ENCODE measurements around the gene AP4S1.
"Not testable (repeated sequence)": the region's sequence is repeated elsewhere in the genome, so short reads cannot be mapped to it uniquely, and the experiment has no call there.

AP4S1 gene

DNA sequence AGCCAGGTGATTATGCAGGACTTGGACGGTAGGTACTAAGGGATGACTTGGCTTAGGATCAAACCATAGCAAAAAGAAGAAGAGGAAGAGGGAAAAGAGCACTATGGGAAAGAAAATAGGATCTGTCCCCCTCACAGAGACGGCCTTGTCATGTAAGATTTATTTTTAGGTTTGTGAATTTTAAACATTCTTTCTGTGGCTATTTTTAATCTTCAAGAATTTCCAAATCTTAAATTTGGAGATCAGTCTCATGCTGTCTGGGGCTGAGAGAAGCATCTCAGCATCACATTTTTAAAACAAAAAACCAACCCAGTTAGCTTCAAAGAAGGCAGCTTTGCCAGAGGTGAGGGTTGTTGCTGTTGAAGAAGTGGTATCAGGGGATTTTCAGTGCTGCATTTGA, 53.3 kb downstream of the AP4S1 start:
- Mint-ChIP-seq H3K4me1 (ENCODE audit: low read depth) (no peaks in the 10 kb centered on the region), H3K4me3 (no peak overlapping the region), H3K36me3 (ENCODE audit: low read depth) (peaks cover 30% of the 10 kb centered on the region), H3K9me3 (peaks cover 4% of the 10 kb centered on the region), H3K27ac (no peak overlapping the region), H3K27me3 (no peaks in the 10 kb centered on the region)

- Mint-ChIP-seq H3K4me3 (no peak overlapping the region), H3K27me3 (no peaks in the 10 kb centered on the region), H3K4me1 (ENCODE audit: low read depth) (no peaks in the 10 kb centered on the region), H3K36me3 (ENCODE audit: low read depth) (peaks cover 28% of the 10 kb centered on the region), H3K9me3 (peaks cover 3% of the 10 kb centered on the region), H3K27ac (no peak overlapping the region)
Observed at GRCh38 chr14:31080056-31080455, 54.6 kb downstream of the AP4S1 start.

DNA sequence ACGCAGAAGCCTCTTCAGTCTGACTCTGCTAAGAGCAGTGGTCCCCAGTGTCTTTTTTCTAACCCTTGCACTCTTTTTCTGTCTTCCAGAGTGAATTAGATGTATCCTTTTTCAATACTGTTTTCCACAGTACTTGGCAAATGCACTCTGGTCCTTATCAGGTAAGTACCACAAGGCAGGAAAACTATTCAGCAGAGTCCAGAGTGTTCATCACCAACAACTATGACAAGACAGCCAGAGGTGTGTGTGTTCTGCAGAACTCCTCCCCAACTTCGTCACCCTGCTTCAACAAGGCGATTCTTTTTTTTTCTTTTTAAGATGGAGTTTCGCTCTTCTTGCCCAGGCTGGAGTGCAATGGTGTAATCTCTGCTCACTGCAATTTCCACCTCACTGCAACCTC, 55.0 kb downstream of the AP4S1 start:
- Mint-ChIP-seq H3K9me3 (no peaks in the 10 kb centered on the region), H3K27ac (no peak overlapping the region), H3K4me3 (no peak overlapping the region)

DNA sequence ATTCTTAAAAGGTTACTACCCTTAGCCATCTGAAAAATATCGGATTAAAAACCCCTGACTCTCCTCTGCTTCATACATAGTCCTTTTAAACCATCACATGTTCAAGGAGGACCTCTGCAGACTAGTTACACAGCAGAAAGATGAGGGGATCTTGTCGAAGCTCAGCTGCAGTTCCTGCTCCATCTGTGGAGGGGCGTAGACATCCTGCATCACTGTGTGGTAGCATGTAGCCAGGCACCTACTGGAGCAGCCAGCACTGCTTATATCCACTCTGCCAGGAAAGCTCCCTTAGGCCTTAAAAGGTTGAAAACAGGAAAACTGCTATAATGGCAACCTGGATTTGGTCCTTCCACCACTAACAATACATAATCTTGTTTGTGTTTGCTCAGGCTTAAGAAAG, 58.3 kb downstream of the AP4S1 start:
- H3K9me3 Mint-ChIP-seq: no peaks in the 10 kb centered on the region
- no peaks in the 10 kb centered on the region for H3K4me1 Mint-ChIP-seq (ENCODE audit: low read depth)

More for the DNA sequence above, 55.0 kb downstream of the AP4S1 start:
- Mint-ChIP-seq H3K36me3 (ENCODE audit: low read depth) (peaks cover 24% of the 10 kb centered on the region), H3K27me3 (no peaks in the 10 kb centered on the region), H3K4me1 (ENCODE audit: low read depth) (no peaks in the 10 kb centered on the region)

GRCh38 chr14:31084385-31084784, 58.9 kb downstream of the AP4S1 start:
- H3K27ac Mint-ChIP-seq: no peak overlapping the region
- no peaks in the 10 kb centered on the region for H3K27me3 Mint-ChIP-seq
- no peaks in the 10 kb centered on the region for H3K9me3 Mint-ChIP-seq
- H3K4me3 Mint-ChIP-seq: no peak overlapping the region
- no peaks in the 10 kb centered on the region for H3K4me1 Mint-ChIP-seq (ENCODE audit: low read depth)
- H3K36me3 Mint-ChIP-seq (ENCODE audit: low read depth): peaks cover 4% of the 10 kb centered on the region

More for the DNA sequence above, 58.3 kb downstream of the AP4S1 start:
- Mint-ChIP-seq H3K4me3 (no peak overlapping the region), H3K27me3 (no peaks in the 10 kb centered on the region), H3K36me3 (ENCODE audit: low read depth) (peaks cover 10% of the 10 kb centered on the region), H3K27ac (no peak overlapping the region)

DNA sequence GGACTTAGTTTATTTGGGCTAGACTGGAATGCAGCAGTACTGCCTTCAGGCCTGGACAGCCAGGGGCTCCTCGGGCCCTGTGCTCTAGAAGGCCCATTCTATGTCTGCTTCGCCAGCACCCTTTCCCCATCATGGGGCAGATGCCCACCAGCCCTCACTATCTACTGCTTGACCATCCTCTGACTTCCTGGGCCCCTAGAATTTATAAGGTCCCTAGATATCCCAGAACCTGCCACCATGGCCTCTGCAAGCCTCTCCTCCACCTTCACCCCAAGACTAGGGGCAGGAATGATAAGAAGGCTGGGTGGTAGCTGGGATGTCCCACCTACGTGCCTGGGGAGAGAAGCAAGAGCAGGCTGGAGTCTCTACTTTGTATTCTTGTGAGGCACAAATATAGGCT, 59.6 kb downstream of the AP4S1 start:
- H3K27me3 Mint-ChIP-seq: no peaks in the 10 kb centered on the region
- H3K4me1 Mint-ChIP-seq (ENCODE audit: low read depth): no peaks in the 10 kb centered on the region
- no peak overlapping the region for H3K4me3 Mint-ChIP-seq
- no peaks in the 10 kb centered on the region for H3K9me3 Mint-ChIP-seq
- H3K36me3 Mint-ChIP-seq (ENCODE audit: low read depth): peaks cover 4% of the 10 kb centered on the region
- H3K27ac Mint-ChIP-seq: no peak overlapping the region

DNA sequence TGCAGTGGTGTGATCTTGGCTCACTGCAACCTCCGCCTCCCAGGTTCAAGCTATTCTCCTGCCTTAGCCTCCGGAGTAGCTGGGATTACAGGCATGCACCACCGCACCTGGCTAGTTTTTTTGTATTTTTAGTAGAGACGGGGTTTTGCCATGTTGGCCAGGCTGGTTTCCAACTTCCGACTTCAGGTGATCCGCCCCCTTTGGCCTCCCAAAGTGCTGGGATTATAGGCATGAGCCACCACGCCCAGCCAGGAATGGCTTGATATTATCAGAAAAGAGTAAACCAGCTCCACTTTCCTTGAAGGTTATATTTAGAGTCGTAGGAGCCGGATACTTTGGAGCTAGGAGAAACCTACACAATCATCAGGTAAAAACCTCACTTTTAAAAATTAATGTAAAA, 61.0 kb downstream of the AP4S1 start:
- not testable (repeated sequence) for H3K36me3 Mint-ChIP-seq (ENCODE audit: low read depth); H3K9me3 Mint-ChIP-seq; H3K4me3 Mint-ChIP-seq; H3K27ac Mint-ChIP-seq; H3K27me3 Mint-ChIP-seq; H3K4me1 Mint-ChIP-seq (ENCODE audit: low read depth)

DNA sequence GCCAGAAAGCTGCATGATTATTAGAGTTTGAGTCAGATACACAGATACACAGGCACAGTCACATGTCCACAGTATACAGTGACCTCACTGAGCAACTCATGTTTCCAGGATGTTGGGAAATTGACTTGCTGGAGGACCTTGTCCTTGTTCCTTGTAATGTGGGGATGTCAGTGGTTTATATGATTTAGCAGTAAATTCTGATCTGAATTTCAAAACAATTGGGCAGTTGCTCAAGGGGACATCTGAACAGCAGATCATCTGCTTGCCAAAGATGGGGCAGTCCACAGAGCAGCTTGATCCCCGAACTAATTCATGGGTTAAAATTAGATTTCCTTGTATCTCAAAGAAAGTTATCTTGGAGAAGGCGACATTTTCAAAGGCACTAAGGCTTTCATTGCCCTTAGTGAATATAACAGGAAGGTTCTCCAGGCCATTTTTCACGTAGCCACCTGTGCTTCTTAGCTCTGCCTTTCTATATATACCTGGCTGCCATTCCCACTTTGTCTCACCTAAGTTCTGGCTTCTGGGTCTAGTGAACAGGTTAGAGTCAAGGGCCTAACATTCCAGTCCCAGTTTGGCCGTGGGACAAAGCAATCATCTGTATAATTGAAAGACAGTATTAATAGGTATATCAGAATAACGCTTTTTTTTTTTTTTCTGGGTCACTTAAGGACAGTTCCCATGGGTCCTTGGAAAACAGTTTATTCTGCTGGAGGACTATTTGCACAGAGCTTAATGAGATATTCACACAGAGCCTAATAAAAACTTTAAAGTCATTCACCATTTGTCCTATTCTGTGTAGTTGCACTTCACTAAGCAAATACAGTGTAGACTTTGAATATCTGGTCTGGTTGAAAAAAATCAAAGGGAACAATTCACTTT, 65.7 kb downstream of the AP4S1 start:
- Mint-ChIP-seq H3K9me3 (no peaks in the 10 kb centered on the region), H3K36me3 (ENCODE audit: low read depth) (no peaks in the 10 kb centered on the region), H3K27ac (no peak overlapping the region), H3K4me1 (ENCODE audit: low read depth) (no peaks in the 10 kb centered on the region), H3K27me3 (no peaks in the 10 kb centered on the region), H3K4me3 (no peak overlapping the region)

- Mint-ChIP-seq H3K4me1 (ENCODE audit: low read depth) (no peaks in the 10 kb centered on the region), H3K27ac (no peak overlapping the region)
Observed at GRCh38 chr14:31092160-31092708, 66.8 kb downstream of the AP4S1 start.

GRCh38 chr14:31093884-31094839, 68.7 kb downstream of the AP4S1 start:
- not testable (repeated sequence) for H3K4me1 Mint-ChIP-seq (ENCODE audit: low read depth); H3K27ac Mint-ChIP-seq; H3K4me3 Mint-ChIP-seq; H3K9me3 Mint-ChIP-seq; H3K27me3 Mint-ChIP-seq
- peaks cover 12% of the 10 kb centered on the region for H3K36me3 Mint-ChIP-seq (ENCODE audit: low read depth)

More at GRCh38 chr14:31092160-31092708, 66.8 kb downstream of the AP4S1 start:
- no peaks in the 10 kb centered on the region for H3K9me3 Mint-ChIP-seq
- H3K4me3 Mint-ChIP-seq: no peak overlapping the region
- H3K27me3 Mint-ChIP-seq: no peaks in the 10 kb centered on the region
- H3K36me3 Mint-ChIP-seq (ENCODE audit: low read depth): no peaks in the 10 kb centered on the region

- not testable (repeated sequence) for H3K9me3 Mint-ChIP-seq; H3K27ac Mint-ChIP-seq; H3K27me3 Mint-ChIP-seq; H3K4me1 Mint-ChIP-seq (ENCODE audit: low read depth); H3K4me3 Mint-ChIP-seq
- peaks cover 25% of the 10 kb centered on the region for H3K36me3 Mint-ChIP-seq (ENCODE audit: low read depth)
Observed at GRCh38 chr14:31095817-31096216, 70.4 kb downstream of the AP4S1 start.

- peaks cover 30% of the 10 kb centered on the region for H3K36me3 Mint-ChIP-seq (ENCODE audit: low read depth)
- no peak overlapping the region for H3K27ac Mint-ChIP-seq
- H3K4me1 Mint-ChIP-seq (ENCODE audit: low read depth): no peaks in the 10 kb centered on the region
- no peak overlapping the region for H3K4me3 Mint-ChIP-seq
- no peaks in the 10 kb centered on the region for H3K9me3 Mint-ChIP-seq
- no peaks in the 10 kb centered on the region for H3K27me3 Mint-ChIP-seq
Observed at GRCh38 chr14:31096255-31096654, 70.8 kb downstream of the AP4S1 start.

- Mint-ChIP-seq H3K36me3 (ENCODE audit: low read depth) (peaks cover 38% of the 10 kb centered on the region), H3K9me3 (no peaks in the 10 kb centered on the region), H3K27ac (no peak overlapping the region), H3K27me3 (no peaks in the 10 kb centered on the region), H3K4me3 (no peak overlapping the region), H3K4me1 (ENCODE audit: low read depth) (no peaks in the 10 kb centered on the region)
Observed at GRCh38 chr14:31097081-31097480, 71.6 kb downstream of the AP4S1 start.

DNA sequence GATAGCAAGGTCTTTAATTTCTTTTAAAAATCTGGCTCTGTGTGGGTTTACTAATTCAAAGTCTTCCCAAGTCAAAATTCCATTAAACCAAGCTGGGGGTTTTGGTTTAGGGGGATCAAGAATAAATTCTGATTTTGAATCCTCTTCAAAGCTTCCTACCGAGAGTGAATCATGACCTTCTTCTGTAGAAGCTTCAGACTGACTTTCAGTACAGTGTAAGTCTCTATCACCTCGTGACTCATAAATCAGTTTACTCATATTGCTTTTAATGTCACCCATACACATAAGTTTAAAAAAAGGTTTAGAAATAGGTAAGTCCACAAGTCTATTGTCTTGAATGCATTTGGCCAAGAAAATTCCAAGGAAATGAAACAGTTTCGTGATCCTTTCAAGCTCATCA, 81.3 kb downstream of the AP4S1 start:
- Mint-ChIP-seq H3K4me1 (ENCODE audit: low read depth) (peaks cover 10% of the 10 kb centered on the region), H3K27ac (peak overlapping the region; percentile 11), H3K9me3 (no peaks in the 10 kb centered on the region), H3K4me3 (no peak overlapping the region), H3K36me3 (ENCODE audit: low read depth) (peaks cover 72% of the 10 kb centered on the region), H3K27me3 (no peaks in the 10 kb centered on the region)

GRCh38 chr14:31109257-31109656, 83.8 kb downstream of the AP4S1 start:
- Mint-ChIP-seq H3K27me3 (no peaks in the 10 kb centered on the region), H3K9me3 (no peaks in the 10 kb centered on the region), H3K4me1 (ENCODE audit: low read depth) (peaks cover 10% of the 10 kb centered on the region), H3K27ac (no peak overlapping the region), H3K4me3 (no peak overlapping the region), H3K36me3 (ENCODE audit: low read depth) (peaks cover 70% of the 10 kb centered on the region)

Measured in stimulated activated naive CD8-positive, alpha-beta T cell treated with anti-CD3 and anti-CD28 coated beads, Interleukin-15, Interleukin-2, amounts not matched to agents 100 ng/mL and 50 ng/mL, for 24 hours (primary cell).